H9 (cell line): Measurements from ENCODE around the gene TMEM273. TPM values are rescaled to one million over a fixed set of nuclear protein-coding genes. Genes with fewer than 3 reads are reported as not detected.

Experiments used
- DNase-seq: peaks from one replicate; pipeline ENCODE4 v3.0.0-alpha.2; 2017
- H2AFZ ChIP-seq: one replicate; pipeline ENCODE4 v1.6.1; 2013; ENCODE audit warnings: mild to moderate bottlenecking, low read length, control low read depth, moderate library complexity
- H2AK5ac ChIP-seq: 2 replicates; pipeline ENCODE4 v1.6.1; 2013; ENCODE audit warnings: low read length, control low read depth, mixed read lengths; ENCODE audit not compliant: insufficient read length
- H2BK120ac ChIP-seq: one replicate; pipeline ENCODE4 v1.6.1; 2013; ENCODE audit warnings: low read depth, mild to moderate bottlenecking, low read length, control low read depth, inconsistent platforms; ENCODE audit not compliant: poor library complexity, severe bottlenecking
- H2BK12ac ChIP-seq: 2 replicates; pipeline ENCODE4 v1.6.1; 2013; ENCODE audit warnings: low read length, control low read depth, mixed read lengths, low read depth; ENCODE audit not compliant: insufficient read length
- H2BK15ac ChIP-seq: 2 replicates; pipeline ENCODE4 v1.6.1; 2013; ENCODE audit warnings: low read depth, low read length, control low read depth
- H2BK20ac ChIP-seq: one replicate; pipeline ENCODE4 v1.6.1; 2013; ENCODE audit warnings: low read depth, mild to moderate bottlenecking, low read length, control low read depth, inconsistent platforms; ENCODE audit not compliant: poor library complexity, severe bottlenecking
- H2BK5ac ChIP-seq: 2 replicates; pipeline ENCODE4 v1.6.1; 2013; ENCODE audit warnings: low read length, control low read depth, mixed read lengths; ENCODE audit not compliant: insufficient read length
- H3K14ac ChIP-seq: 2 replicates; pipeline ENCODE4 v1.6.1; 2013; ENCODE audit warnings: low read length, control low read depth; ENCODE audit not compliant: insufficient read depth
- H3K18ac ChIP-seq: 2 replicates; pipeline ENCODE4 v1.6.1; 2013; ENCODE audit warnings: low read depth, mild to moderate bottlenecking, mixed read lengths, low read length, control low read depth; ENCODE audit not compliant: insufficient read length
- H3K23ac ChIP-seq: 2 replicates; pipeline ENCODE4 v1.6.1; 2013; ENCODE audit warnings: low read length, control low read depth, mixed read lengths, low read depth; ENCODE audit not compliant: insufficient read length
- H3K23me2 ChIP-seq: 2 replicates; pipeline ENCODE4 v1.6.1; 2013; ENCODE audit warnings: low read depth, mild to moderate bottlenecking, mixed read lengths, low read length, control low read depth; ENCODE audit not compliant: insufficient read length, poor library complexity, severe bottlenecking
- H3K27ac ChIP-seq: 2 replicates; pipeline ENCODE4 v1.5.1; 2013; ENCODE audit warnings: low read length, control low read depth, mixed read lengths, low read depth; ENCODE audit not compliant: insufficient read length
- H3K27me3 ChIP-seq: 2 replicates; pipeline ENCODE4 v1.6.1; 2013; ENCODE audit warnings: low read length, control low read depth, inconsistent platforms; ENCODE audit not compliant: insufficient read depth
- H3K4ac ChIP-seq: 2 replicates; pipeline ENCODE4 v1.6.1; 2013; ENCODE audit warnings: low read depth, mild to moderate bottlenecking, control low read depth, inconsistent platforms, low read length, moderate library complexity
- H3K4me1 ChIP-seq: 2 replicates; pipeline ENCODE4 v1.6.1; 2013; ENCODE audit warnings: low read length, control low read depth, inconsistent platforms; ENCODE audit not compliant: insufficient read depth
- H3K4me2 ChIP-seq: 2 replicates; pipeline ENCODE4 v1.6.1; 2013; ENCODE audit warnings: low read length, control low read depth, mixed read lengths; ENCODE audit not compliant: insufficient read length, insufficient read depth
- H3K56ac ChIP-seq: 2 replicates; pipeline ENCODE4 v1.6.1; 2013; ENCODE audit warnings: low read depth, mild to moderate bottlenecking, mixed read lengths, low read length, control low read depth; ENCODE audit not compliant: insufficient read length
- H3K79me1 ChIP-seq: 2 replicates; pipeline ENCODE4 v1.6.1; 2013; ENCODE audit warnings: low read depth, mild to moderate bottlenecking, moderate library complexity, low read length, control low read depth, inconsistent platforms; ENCODE audit not compliant: insufficient read depth, poor library complexity, severe bottlenecking
- H3K79me2 ChIP-seq: 2 replicates; pipeline ENCODE4 v1.6.1; 2013; ENCODE audit warnings: low read length, control low read depth, inconsistent platforms; ENCODE audit not compliant: insufficient read depth
- H3K9ac ChIP-seq: 2 replicates; pipeline ENCODE4 v1.6.1; 2013; ENCODE audit warnings: low read length, control low read depth, mixed read lengths; ENCODE audit not compliant: insufficient read length; ENCODE audit errors: extremely low read depth
- H3K9me3 ChIP-seq: one replicate; pipeline ENCODE4 v1.6.1; 2013; ENCODE audit warnings: low read depth, low read length, inconsistent platforms; ENCODE audit not compliant: control insufficient read depth
- H3T11ph ChIP-seq: one replicate; pipeline ENCODE4 v1.6.1; 2013; ENCODE audit warnings: mild to moderate bottlenecking, low read length, control low read depth, inconsistent platforms
- H4K20me1 ChIP-seq: one replicate; pipeline ENCODE4 v1.6.1; 2013; ENCODE audit not compliant: control insufficient read depth, insufficient read length, insufficient read depth
- H4K5ac ChIP-seq: 2 replicates; pipeline ENCODE4 v1.6.1; 2013; ENCODE audit warnings: low read depth, mild to moderate bottlenecking, mixed read lengths, low read length, control low read depth; ENCODE audit not compliant: insufficient read length
- H4K8ac ChIP-seq: replicated peaks from 2 replicates; pipeline ENCODE4 v1.6.1; 2013; ENCODE audit warnings: low read length, control low read depth, mixed read lengths, low read depth; ENCODE audit not compliant: insufficient read length
- H4K91ac ChIP-seq: 2 replicates; pipeline ENCODE4 v1.6.1; 2013; ENCODE audit warnings: low read depth, mild to moderate bottlenecking, moderate library complexity, mixed read lengths, low read length, control low read depth; ENCODE audit not compliant: insufficient read length
- H3K27ac Mint-ChIP-seq, 3 experiments: 2 replicates in 2 of 3; 3 replicates in 1 of 3; pipeline ENCODE4 v1.8.0; 2020 to 2021; ENCODE audit warnings: mixed read lengths in 3 of 3, mild to moderate bottlenecking in 1 of 3, moderate library complexity in 1 of 3
- H3K27me3 Mint-ChIP-seq: 2 replicates; pipeline ENCODE4 v1.8.0; 2021; ENCODE audit warnings: low read depth, mild to moderate bottlenecking, moderate library complexity, mixed read lengths
- H3K36me3 Mint-ChIP-seq, 3 experiments: 2 replicates in 2 of 3; 3 replicates in 1 of 3; pipeline ENCODE4 v1.8.0; 2020 to 2021; ENCODE audit warnings: low read depth in 3 of 3, mixed read lengths in 3 of 3; ENCODE audit not compliant: insufficient read depth in 1 of 3
- H3K4me1 Mint-ChIP-seq, 2 experiments: 2 replicates each; pipeline ENCODE4 v1.8.0; 2020; ENCODE audit warnings: mixed read lengths in 2 of 2
- H3K4me3 Mint-ChIP-seq, 2 experiments: 2 replicates in 1 of 2; 3 replicates in 1 of 2; pipeline ENCODE4 v1.8.0; 2020 to 2021; ENCODE audit warnings: mild to moderate bottlenecking in 2 of 2, mixed read lengths in 2 of 2, moderate library complexity in 1 of 2
- H3K9me3 Mint-ChIP-seq, 2 experiments: 2 replicates in 1 of 2; 3 replicates in 1 of 2; pipeline ENCODE4 v1.8.0; 2020; ENCODE audit warnings: mild to moderate bottlenecking in 2 of 2, mixed read lengths in 2 of 2, moderate library complexity in 1 of 2
- CTCF ChIP-seq: fragments of 200-600 bp; sonication (generic); conservative IDR thresholded peaks from 3 replicates; pipeline ENCODE4 v1.8.0; 2021; ENCODE audit warnings: antibody characterized with exemption, mild to moderate bottlenecking
- WGBS: extraction: QIAGEN DNeasy Blood & Tissue Kit; methylation state at CpG from one replicate; pipeline ENCODE4 v1.1.7; 2013; ENCODE audit warnings: missing lambda C conversion rate, low lambda C conversion rate, mixed read lengths; ENCODE audit not compliant: insufficient read length; ENCODE audit errors: extremely low coverage; 5-methylcytosine and 5-hydroxymethylcytosine counted together
- total RNA-seq: library from RNA; stranded (reverse); gene quantifications from 2 replicates; pipeline ENCODE4 v1.2.1, GENCODE V29; 2021

TMEM273 gene
- total RNA-seq, 1 experiment from 2014 or later = not detected

GRCh38 chr10:49162063-49162462, 26.1 kb downstream of the TMEM273 start:
- Mint-ChIP-seq H3K4me1 (peaks cover 30 to 41% of the 10 kb centered on the region in 2 experiments), H3K27me3 (peaks cover 7% of the 10 kb centered on the region; the same call in 1 of the 2 replicates), H3K27ac (no peak overlapping the region), H3K36me3 (peaks cover 0 to 9% (median 1%) of the 10 kb centered on the region in 3 experiments; a peak in 3 of 7 replicates), H3K9me3 (peaks cover 0 to 6% of the 10 kb centered on the region in 2 experiments; a peak in 1 of 5 replicates), H3K4me3 (no peak overlapping the region)
- Histone ChIP-seq H2AK5ac (no peak overlapping the region), H3K18ac (no peak overlapping the region), H3K4me1 (no peaks in the 10 kb centered on the region; the same call in 1 of the 2 replicates), H4K20me1 (no peaks in the 10 kb centered on the region), H3K56ac (no peak overlapping the region), H2BK120ac (no peak overlapping the region), H2BK5ac (no peak overlapping the region), H4K8ac (no peak overlapping the region), H2BK20ac (no peak overlapping the region), H3K14ac (no peak overlapping the region), H2AFZ (no peak overlapping the region), H3K27ac (no peak overlapping the region), H3K4ac (no peak overlapping the region), H3T11ph (no peak overlapping the region), H4K5ac (no peak overlapping the region), H3K9me3 (no peaks in the 10 kb centered on the region), H2BK15ac (no peak overlapping the region), H3K23me2 (no peaks in the 10 kb centered on the region), H4K91ac (no peak overlapping the region), H3K23ac (no peak overlapping the region), H3K79me2 (no peaks in the 10 kb centered on the region), H3K4me2 (no peak overlapping the region), H3K9ac (no peak overlapping the region), H2BK12ac (no peak overlapping the region), H3K27me3 (no peaks in the 10 kb centered on the region), H3K79me1 (no peaks in the 10 kb centered on the region)
- no peak for DNase-seq
- TF ChIP-seq CTCF = no peak
- WGBS = no CpG with 5 or more reads among the region's 5 CpGs
